Skeletal muscle tissue (tissue), 4 donors: ENCODE results near the gene CHRNB4. TPM values are rescaled to one million over a fixed set of nuclear protein-coding genes. Genes with fewer than 3 reads are reported as not detected.

Experiments used
- H3K27ac ChIP-seq: one replicate; pipeline ENCODE4 v1.7.0; 2013; ENCODE audit warnings: mild to moderate bottlenecking, low read depth, low read length, inconsistent platforms
- H3K27me3 ChIP-seq, 3 donors: one replicate each; pipeline ENCODE4 v1.7.0; 2013; ENCODE audit warnings: low read length in 3 of 3; ENCODE audit not compliant: control insufficient read depth in 3 of 3, insufficient read depth in 3 of 3
- H3K36me3 ChIP-seq, 3 donors: one replicate each; pipeline ENCODE4 v1.7.0; 2013; ENCODE audit warnings: low read length in 3 of 3; ENCODE audit not compliant: control insufficient read depth in 3 of 3, insufficient read depth in 3 of 3
- H3K4me1 ChIP-seq, 3 donors: one replicate each; pipeline ENCODE4 v1.7.0; 2013; ENCODE audit warnings: low read length in 3 of 3, mild to moderate bottlenecking in 3 of 3; ENCODE audit not compliant: control insufficient read depth in 3 of 3, insufficient read depth in 3 of 3
- H3K4me3 ChIP-seq, 3 donors: one replicate each; pipeline ENCODE4 v1.7.0; 2013; ENCODE audit warnings: low read length in 3 of 3
- H3K9ac ChIP-seq, 3 donors: one replicate each; pipeline ENCODE4 v1.7.0; 2013; ENCODE audit warnings: low read length in 3 of 3, mild to moderate bottlenecking in 3 of 3, moderate library complexity in 2 of 3, low read depth in 1 of 3
- H3K9me3 ChIP-seq, 3 donors: one replicate each; pipeline ENCODE4 v1.7.0; 2013; ENCODE audit warnings: low read length in 3 of 3; ENCODE audit not compliant: control insufficient read depth in 3 of 3
- total RNA-seq: library from RNA; depleted of rRNA; stranded (reverse); fragments of >200 nt; gene quantifications from one replicate; pipeline ENCODE4 v1.2.3, GENCODE V29; 2014
- donor health status: Osteomylitis.

The CHRNB4 gene
- total RNA-seq, 1 donor from 2014 or later = under 0.01 TPM

GRCh38 chr15:78681281-78682003 is 40.4 kb upstream of the CHRNB4 start:
- Histone ChIP-seq H3K36me3 (no peaks in the 10 kb centered on the region), H3K4me1 (peaks cover 6 to 12% (median 7%) of the 10 kb centered on the region in 3 donors), H3K27me3 (peaks cover 0 to 2% (median 0%) of the 10 kb centered on the region in 3 donors), H3K9me3 (no peaks in the 10 kb centered on the region), H3K27ac (no peak overlapping the region), H3K9ac (no peak overlapping the region), H3K4me3 (no peak overlapping the region)

GRCh38 chr15:78680431-78681075 is 39.5 kb upstream of the CHRNB4 start:
- Histone ChIP-seq H3K4me1 (peaks cover 2 to 7% (median 2%) of the 10 kb centered on the region in 3 donors), H3K4me3 (no peak overlapping the region)

GRCh38 chr15:78679089-78679511 is 38.1 kb upstream of the CHRNB4 start:
- Histone ChIP-seq H3K27me3 (peaks cover 0 to 2% (median 0%) of the 10 kb centered on the region in 3 donors), H3K4me3 (no peak overlapping the region), H3K9ac (no peak overlapping the region), H3K27ac (no peak overlapping the region), H3K4me1 (no peaks in the 10 kb centered on the region), H3K9me3 (no peaks in the 10 kb centered on the region), H3K36me3 (no peaks in the 10 kb centered on the region)

More at GRCh38 chr15:78680431-78681075, 39.5 kb upstream of the CHRNB4 start:
- H3K27ac ChIP-seq = no peak overlapping the region
- H3K36me3 ChIP-seq = no peaks in the 10 kb centered on the region
- H3K9ac ChIP-seq = no peak overlapping the region
- no peaks in the 10 kb centered on the region for H3K9me3 ChIP-seq
- H3K27me3 ChIP-seq = peaks cover 0 to 2% (median 0%) of the 10 kb centered on the region in 3 donors

- no peak overlapping the region for H3K4me3 ChIP-seq
- peaks cover 4 to 11% (median 6%) of the 10 kb centered on the region in 3 donors for H3K4me1 ChIP-seq
- peaks cover 0 to 3% (median 0%) of the 10 kb centered on the region in 3 donors for H3K9me3 ChIP-seq
- H3K27me3 ChIP-seq = peaks cover 0 to 2% (median 0%) of the 10 kb centered on the region in 3 donors
- no peak overlapping the region for H3K27ac ChIP-seq
- H3K36me3 ChIP-seq = no peaks in the 10 kb centered on the region
- no peak overlapping the region for H3K9ac ChIP-seq
These were observed 35.6 kb upstream of the CHRNB4 start for GRCh38 chr15:78676424-78677110.

- H3K36me3 ChIP-seq = no peaks in the 10 kb centered on the region
- no peak overlapping the region for H3K9ac ChIP-seq
- H3K27ac ChIP-seq = no peak overlapping the region
- peaks cover 0 to 1% (median 0%) of the 10 kb centered on the region in 3 donors for H3K27me3 ChIP-seq
- no peak overlapping the region for H3K4me3 ChIP-seq
- peaks cover 0 to 3% (median 0%) of the 10 kb centered on the region in 3 donors for H3K9me3 ChIP-seq
- peaks cover 4 to 11% (median 6%) of the 10 kb centered on the region in 3 donors for H3K4me1 ChIP-seq
These were observed 34.8 kb upstream of the CHRNB4 start for GRCh38 chr15:78675617-78676360.

- H3K4me1 ChIP-seq = peaks cover 4 to 11% (median 6%) of the 10 kb centered on the region in 3 donors
- no peaks in the 10 kb centered on the region for H3K36me3 ChIP-seq
- no peak overlapping the region for H3K9ac ChIP-seq
- H3K27ac ChIP-seq = no peak overlapping the region
- no peaks in the 10 kb centered on the region for H3K27me3 ChIP-seq
- no peak overlapping the region for H3K4me3 ChIP-seq
- H3K9me3 ChIP-seq = peaks cover 0 to 3% (median 0%) of the 10 kb centered on the region in 3 donors
These were observed 34.2 kb upstream of the CHRNB4 start for GRCh38 chr15:78675206-78675605.

GRCh38 chr15:78673917-78674444 is 33.0 kb upstream of the CHRNB4 start:
- Histone ChIP-seq H3K9ac (no peak overlapping the region), H3K4me1 (peaks cover 4 to 11% (median 6%) of the 10 kb centered on the region in 3 donors), H3K27me3 (no peaks in the 10 kb centered on the region), H3K9me3 (peaks cover 0 to 3% (median 0%) of the 10 kb centered on the region in 3 donors), H3K4me3 (no peak overlapping the region), H3K36me3 (no peaks in the 10 kb centered on the region), H3K27ac (no peak overlapping the region)

GRCh38 chr15:78673476-78673875 is 32.5 kb upstream of the CHRNB4 start:
- H3K36me3 ChIP-seq = no peaks in the 10 kb centered on the region
- H3K9ac ChIP-seq = no peak overlapping the region
- H3K4me3 ChIP-seq = no peak overlapping the region
- peaks cover 4 to 11% (median 6%) of the 10 kb centered on the region in 3 donors for H3K4me1 ChIP-seq
- H3K27me3 ChIP-seq = no peaks in the 10 kb centered on the region
- peaks cover 0 to 3% (median 0%) of the 10 kb centered on the region in 3 donors for H3K9me3 ChIP-seq
- H3K27ac ChIP-seq = no peak overlapping the region

- no peak overlapping the region for H3K4me3 ChIP-seq
- H3K9ac ChIP-seq = no peak overlapping the region
- peaks cover 0 to 1% (median 0%) of the 10 kb centered on the region in 3 donors for H3K27me3 ChIP-seq
- H3K4me1 ChIP-seq = peaks cover 11 to 17% (median 13%) of the 10 kb centered on the region in 3 donors
- H3K27ac ChIP-seq = no peak overlapping the region
- H3K9me3 ChIP-seq = peaks cover 0 to 3% (median 0%) of the 10 kb centered on the region in 3 donors
- no peaks in the 10 kb centered on the region for H3K36me3 ChIP-seq
These were observed 31.4 kb upstream of the CHRNB4 start for GRCh38 chr15:78672285-78673014.
